IPS-18c (cell line): Measurements from ENCODE around the gene HOXD8.

Experiments used
- H3K4me3 ChIP-seq: 2 replicates; pipeline ENCODE4 v1.7.0; 2013; ENCODE audit warnings: low read depth, mild to moderate bottlenecking, low read length, moderate library complexity; ENCODE audit not compliant: insufficient read depth
- H3K9me3 ChIP-seq: one replicate; pipeline ENCODE4 v1.6.1; 2013; ENCODE audit warnings: mild to moderate bottlenecking, low read length, moderate library complexity; ENCODE audit not compliant: control insufficient read depth, insufficient read depth

HOXD8 gene

GRCh38 chr2:176169181-176169580 is 39.7 kb downstream of the HOXD8 start:
- peaks cover 2% of the 10 kb centered on the region for H3K9me3 ChIP-seq
- no peak overlapping the region for H3K4me3 ChIP-seq

GRCh38 chr2:176169711-176170110 is 40.2 kb downstream of the HOXD8 start:
- H3K4me3 ChIP-seq, result no peak overlapping the region
- H3K9me3 ChIP-seq, result peaks cover 2% of the 10 kb centered on the region

- Histone ChIP-seq H3K4me3 (no peak overlapping the region), H3K9me3 (no peaks in the 10 kb centered on the region)
Measured at GRCh38 chr2:176170602-176171305, 41.2 kb downstream of the HOXD8 start.

GRCh38 chr2:176171351-176172006 is 42.0 kb downstream of the HOXD8 start:
- no peaks in the 10 kb centered on the region for H3K9me3 ChIP-seq
- peak overlapping the region; percentile 36 for H3K4me3 ChIP-seq

- H3K4me3 ChIP-seq, result peak overlapping the region; percentile 36
- H3K9me3 ChIP-seq, result no peaks in the 10 kb centered on the region
Measured at GRCh38 chr2:176172007-176172894, 42.7 kb downstream of the HOXD8 start.

- no peak overlapping the region for H3K4me3 ChIP-seq
- peaks cover 4% of the 10 kb centered on the region for H3K9me3 ChIP-seq
Measured at GRCh38 chr2:176172895-176173566, 43.5 kb downstream of the HOXD8 start.

GRCh38 chr2:176173567-176174381 is 44.3 kb downstream of the HOXD8 start:
- H3K4me3 ChIP-seq, result no peak overlapping the region
- H3K9me3 ChIP-seq, result peaks cover 5% of the 10 kb centered on the region

- Histone ChIP-seq H3K9me3 (peaks cover 5% of the 10 kb centered on the region), H3K4me3 (0 out of 2 replicates have a peak overlapping the region, but pooled peaks have one; percentile 11)
Measured at GRCh38 chr2:176174382-176174823, 44.9 kb downstream of the HOXD8 start.

GRCh38 chr2:176174824-176175708 is 45.6 kb downstream of the HOXD8 start:
- Histone ChIP-seq H3K9me3 (peaks cover 5% of the 10 kb centered on the region), H3K4me3 (0 out of 2 replicates have a peak overlapping the region, but pooled peaks have one; percentile 15)

GRCh38 chr2:176175709-176176607 is 46.5 kb downstream of the HOXD8 start:
- Histone ChIP-seq H3K9me3 (peaks cover 5% of the 10 kb centered on the region), H3K4me3 (no peak overlapping the region)

GRCh38 chr2:176177580-176178037 is 48.1 kb downstream of the HOXD8 start:
- peak overlapping the region; percentile 51; the same call in 1 of the 2 replicates for H3K4me3 ChIP-seq
- H3K9me3 ChIP-seq, result peaks cover 5% of the 10 kb centered on the region

- peaks cover 5% of the 10 kb centered on the region for H3K9me3 ChIP-seq
- H3K4me3 ChIP-seq, result peak overlapping the region; percentile 51; the same call in 1 of the 2 replicates
Measured at GRCh38 chr2:176178038-176178756, 48.7 kb downstream of the HOXD8 start.

GRCh38 chr2:176178757-176179295 is 49.3 kb downstream of the HOXD8 start:
- Histone ChIP-seq H3K4me3 (no peak overlapping the region), H3K9me3 (peaks cover 5% of the 10 kb centered on the region)

GRCh38 chr2:176181551-176181950 is 52.0 kb downstream of the HOXD8 start:
- Histone ChIP-seq H3K4me3 (no peak overlapping the region), H3K9me3 (peaks cover 7% of the 10 kb centered on the region)
